DMS114 treated with DMSO at 0.1 percent for 48 hours (cell line): Measurements from ENCODE around the gene TOX2.

Source experiments
- DNase-seq: peaks from one replicate; lab custom pipeline; 2025; ENCODE audit not compliant: unreplicated experiment; lab: John Stamatoyannopoulos, UW

Gene TOX2

GRCh38 chr20:44053046-44053445 is 138.4 kb downstream of the TOX2 start:
- DNase-seq: no peak

GRCh38 chr20:44054118-44054517 is 139.5 kb downstream of the TOX2 start:
- no peak for DNase-seq

GRCh38 chr20:44054849-44055248 is 140.2 kb downstream of the TOX2 start:
- no peak for DNase-seq

GRCh38 chr20:44056010-44056698 is 141.5 kb downstream of the TOX2 start:
- peak; percentile 1 for DNase-seq

- no peak for DNase-seq
Measured at GRCh38 chr20:44057698-44058675, 143.3 kb downstream of the TOX2 start.

GRCh38 chr20:44064501-44065400 is 150.1 kb downstream of the TOX2 start:
- no peak for DNase-seq

- no peak for DNase-seq
Measured at GRCh38 chr20:44065401-44066340, 151.0 kb downstream of the TOX2 start.

GRCh38 chr20:44066645-44067606 is 152.3 kb downstream of the TOX2 start:
- DNase-seq: no peak

GRCh38 chr20:44067650-44068081 is 153.0 kb downstream of the TOX2 start:
- no peak for DNase-seq

GRCh38 chr20:44068316-44069201 is 153.9 kb downstream of the TOX2 start:
- no peak for DNase-seq

GRCh38 chr20:44069203-44070011 is 154.8 kb downstream of the TOX2 start:
- no peak for DNase-seq

- DNase-seq: no peak
Measured at GRCh38 chr20:44070139-44070900, 155.7 kb downstream of the TOX2 start.

GRCh38 chr20:44071057-44071456 is 156.4 kb downstream of the TOX2 start:
- no peak for DNase-seq

GRCh38 chr20:44071526-44072111 is 157.0 kb downstream of the TOX2 start:
- no peak for DNase-seq

- DNase-seq: no peak
Measured at GRCh38 chr20:44072384-44072783, 157.7 kb downstream of the TOX2 start.
